Glutamatergic neuron (in vitro differentiated cells): ENCODE results near the gene ESYT2. TPM values are rescaled to one million over a fixed set of nuclear protein-coding genes. Genes with fewer than 3 reads are reported as not detected.

Experiments used
- DNase-seq: peaks from one replicate; pipeline ENCODE4 v3.0.0; 2022
- H3K27ac Mint-ChIP-seq: one replicate; pipeline ENCODE4 v1.8.0; 2020; ENCODE audit warnings: mild to moderate bottlenecking, mixed read lengths, inconsistent platforms; ENCODE audit not compliant: unreplicated experiment
- H3K27me3 Mint-ChIP-seq: one replicate; pipeline ENCODE4 v1.8.0; 2020; ENCODE audit warnings: mild to moderate bottlenecking, moderate library complexity, mixed read lengths, inconsistent platforms; ENCODE audit not compliant: unreplicated experiment
- H3K36me3 Mint-ChIP-seq: one replicate; pipeline ENCODE4 v1.8.0; 2020; ENCODE audit warnings: mild to moderate bottlenecking, mixed read lengths, inconsistent platforms; ENCODE audit not compliant: unreplicated experiment
- H3K4me1 Mint-ChIP-seq: one replicate; pipeline ENCODE4 v1.8.0; 2020; ENCODE audit warnings: mild to moderate bottlenecking, low read depth, mixed read lengths, inconsistent platforms; ENCODE audit not compliant: unreplicated experiment
- H3K4me3 Mint-ChIP-seq: one replicate; pipeline ENCODE4 v1.8.0; 2020; ENCODE audit warnings: mild to moderate bottlenecking, mixed read lengths, inconsistent platforms; ENCODE audit not compliant: unreplicated experiment
- H3K9me3 Mint-ChIP-seq: one replicate; pipeline ENCODE4 v1.8.0; 2020; ENCODE audit warnings: mild to moderate bottlenecking, moderate library complexity, mixed read lengths, inconsistent platforms; ENCODE audit not compliant: unreplicated experiment
- CTCF ChIP-seq: fragments of 200-600 bp; sonication (generic); IDR thresholded peaks from one replicate; pipeline ENCODE4 v1.5.0; 2021; ENCODE audit not compliant: partially characterized antibody, unreplicated experiment
- total RNA-seq: library from RNA; stranded (reverse); fragmentation: NEBNext Ultra II Directional; extraction: Animal tissue kit (Norgen Biotek cat#: 25700); gene quantifications from one replicate; pipeline ENCODE4 v1.2.1, GENCODE V29; 2021; ENCODE audit not compliant: unreplicated experiment

The ESYT2 gene
- total RNA-seq, 1 donor from 2014 or later, result 41.9 TPM

DNA sequence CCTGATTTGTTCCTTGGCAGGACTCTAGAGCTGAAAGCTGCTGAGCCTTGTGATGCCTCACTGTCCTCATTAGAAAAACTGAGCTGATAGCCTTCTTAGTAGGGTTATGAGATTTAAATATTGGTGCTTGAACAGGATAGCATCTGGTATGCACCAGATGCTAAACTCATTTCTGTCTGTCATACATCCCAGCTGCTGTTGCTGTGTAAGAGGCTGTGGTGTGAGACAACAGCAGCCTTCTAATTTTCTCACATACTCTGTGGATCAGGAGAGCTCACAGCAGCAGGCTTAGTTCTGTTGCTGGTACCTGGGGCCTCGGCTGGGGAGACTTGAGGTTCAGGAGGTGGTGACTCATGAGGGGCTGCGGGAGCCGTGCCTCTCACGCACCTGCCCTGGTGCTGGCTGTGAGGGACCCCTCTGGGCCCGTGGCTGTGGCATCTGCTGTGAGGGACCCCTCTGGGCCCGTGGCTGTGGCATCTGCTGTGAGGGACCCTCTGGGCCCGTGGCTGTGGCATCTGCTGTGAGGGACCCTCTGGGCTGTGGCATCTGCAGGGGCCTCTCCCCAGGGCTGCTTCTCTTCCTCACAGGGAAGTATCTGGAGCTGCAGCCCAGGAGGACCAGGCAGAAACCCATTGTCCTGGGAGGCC is 39.6 kb upstream of the ESYT2 start:
- peaks cover 16% of the 10 kb centered on the region for H3K9me3 Mint-ChIP-seq
- peak overlapping the region; percentile 61 for H3K4me3 Mint-ChIP-seq
- H3K27ac Mint-ChIP-seq, result peak overlapping the region; percentile 94
- H3K27me3 Mint-ChIP-seq, result peaks cover 16% of the 10 kb centered on the region
- peaks cover 11% of the 10 kb centered on the region for H3K36me3 Mint-ChIP-seq
- TF ChIP-seq CTCF, result no peak
- peak; percentile 55 for DNase-seq
- peaks cover 36% of the 10 kb centered on the region for H3K4me1 Mint-ChIP-seq

DNA sequence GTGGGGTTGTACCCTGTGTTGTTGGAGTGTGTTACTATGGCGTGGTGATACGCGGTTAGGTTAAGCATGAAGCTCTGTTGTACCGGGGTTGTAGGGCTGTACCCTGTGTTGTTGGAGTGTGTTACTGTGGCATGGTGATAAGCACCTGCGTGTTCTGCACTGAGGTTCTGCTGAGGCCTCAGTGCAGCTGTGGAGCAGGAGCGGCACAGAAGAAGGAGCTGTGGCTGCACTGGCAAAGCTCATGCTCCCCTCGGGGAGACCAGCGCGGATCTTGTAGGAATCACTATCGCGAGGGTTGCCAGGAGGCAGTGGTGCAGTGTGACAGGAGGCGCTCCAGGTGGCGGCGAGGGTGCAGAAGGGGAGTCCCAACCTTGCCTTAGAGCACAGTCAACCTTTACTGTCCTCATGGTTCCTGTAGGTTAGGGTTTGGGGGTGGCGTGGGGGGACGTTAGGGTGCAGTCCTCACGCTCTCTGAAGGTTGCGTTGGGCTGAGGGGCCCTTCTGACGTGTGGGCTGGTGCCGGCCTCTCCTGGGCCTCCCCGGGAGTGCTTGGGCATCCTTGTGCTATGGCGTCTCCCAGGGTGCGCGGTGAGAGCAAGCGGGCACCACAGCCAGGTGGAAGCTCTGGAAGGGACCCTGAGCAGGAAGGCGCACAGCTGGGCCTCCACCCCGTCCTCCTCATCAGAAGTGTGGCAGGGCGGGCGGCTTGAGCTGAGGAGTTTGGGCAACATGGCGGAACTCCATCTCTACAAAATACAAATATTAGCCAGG is 38.1 kb upstream of the ESYT2 start:
- Mint-ChIP-seq H3K9me3 (peaks cover 14% of the 10 kb centered on the region), H3K4me3 (no peak overlapping the region), H3K27ac (peak overlapping the region; percentile 94), H3K27me3 (peaks cover 11% of the 10 kb centered on the region), H3K36me3 (peaks cover 11% of the 10 kb centered on the region), H3K4me1 (peaks cover 36% of the 10 kb centered on the region)
- DNase-seq, result no peak
- TF ChIP-seq CTCF, result no peak

- no peak overlapping the region for H3K4me3 Mint-ChIP-seq
- no peak overlapping the region for H3K27ac Mint-ChIP-seq
- peaks cover 11% of the 10 kb centered on the region for H3K27me3 Mint-ChIP-seq
- peaks cover 39% of the 10 kb centered on the region for H3K4me1 Mint-ChIP-seq
- H3K36me3 Mint-ChIP-seq, result peaks cover 8% of the 10 kb centered on the region
- no peak for TF ChIP-seq CTCF
- no peak for DNase-seq
- peaks cover 16% of the 10 kb centered on the region for H3K9me3 Mint-ChIP-seq
Measured at GRCh38 chr7:158865977-158866376, 36.7 kb upstream of the ESYT2 start.

DNA sequence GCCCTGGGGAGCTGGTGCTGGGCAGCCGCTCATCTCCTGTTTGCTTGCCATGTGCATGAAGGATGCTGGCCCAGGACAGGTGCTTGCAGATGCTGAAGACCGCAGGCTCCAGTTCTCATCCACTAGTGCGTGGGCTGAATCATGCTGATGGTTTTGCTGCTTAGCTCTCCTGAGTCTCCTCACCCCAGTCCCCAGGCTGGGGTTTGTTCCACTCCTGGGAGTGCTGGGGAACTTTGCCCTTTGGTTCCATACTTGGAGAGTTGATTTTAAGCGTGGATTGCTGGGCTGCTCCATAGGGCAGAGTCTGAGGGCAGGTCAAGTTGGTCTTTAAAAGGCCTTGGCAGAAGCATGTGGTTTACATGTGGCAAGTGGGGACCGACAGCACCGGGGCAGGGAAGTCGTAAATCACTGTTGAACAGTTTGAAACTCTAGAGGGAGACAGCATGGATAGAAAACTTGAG is 36.2 kb upstream of the ESYT2 start:
- Mint-ChIP-seq H3K9me3 (peaks cover 16% of the 10 kb centered on the region), H3K4me1 (peaks cover 38% of the 10 kb centered on the region), H3K27me3 (peaks cover 11% of the 10 kb centered on the region), H3K4me3 (no peak overlapping the region), H3K27ac (no peak overlapping the region), H3K36me3 (peaks cover 7% of the 10 kb centered on the region)
- TF ChIP-seq CTCF, result no peak
- DNase-seq, result no peak

GRCh38 chr7:158864833-158865232 is 35.5 kb upstream of the ESYT2 start:
- peaks cover 7% of the 10 kb centered on the region for H3K36me3 Mint-ChIP-seq

More at GRCh38 chr7:158864833-158865232, 35.5 kb upstream of the ESYT2 start:
- TF ChIP-seq CTCF, result no peak
- H3K4me3 Mint-ChIP-seq, result peak overlapping the region; percentile 90
- H3K9me3 Mint-ChIP-seq, result peaks cover 16% of the 10 kb centered on the region
- DNase-seq, result no peak
- peaks cover 35% of the 10 kb centered on the region for H3K4me1 Mint-ChIP-seq
- H3K27ac Mint-ChIP-seq, result peak overlapping the region; percentile 26
- peaks cover 11% of the 10 kb centered on the region for H3K27me3 Mint-ChIP-seq
